Heart left ventricle (tissue), 13 donors: ENCODE results near the gene SHISA4.
"Not testable (repeated sequence)": the region's sequence is repeated elsewhere in the genome, so short reads cannot be mapped to it uniquely, and the experiment has no call there.

Experiments used
- POLR2A ChIP-seq, 2 donors: fragments of 450-650 bp; IDR thresholded peaks; one replicate each; pipeline ENCODE4 v1.6.1; 2017; ENCODE audit warnings: antibody characterized with exemption in 2 of 2, mild to moderate bottlenecking in 2 of 2, moderate library complexity in 2 of 2
- TF ChIP-seq, protein P1 (sequence below), 12 donors: fragments of 200-600 bp; sonication (generic) in 4 of 12; IDR thresholded peaks; one replicate each; pipeline versions ENCODE4 v1.5.0 to v1.8.0; 2018 to 2022; ENCODE audit warnings: antibody characterized with exemption in 12 of 12, mild to moderate bottlenecking in 5 of 12
- donor health status: ischemic (EF 13 %, LVEDD 7.1; RV severe dilation, severe dysfunction).
- donor health status: DM: no; HTN: yes; CAD: no.
- donor health status: DM: no; HTN: no; CAD: no.
- donor health status: ischemic (EF 25% LVEDD 6.9; RV normal size, moderate dysfunction).
- donor health status: ischemic (EF 25% LVEDD 5.7; RV mildly dilated, moderate dysfunction).
- donor health status: ischemic (EF 35%, LVEDD 5.7; RV mildly dilated, moderate dysfunction).
- donor health status: nonischemic (EF 11% LVEDD 7.7; RV severe dilation, severe dysfunction).
- donor health status: DM: yes; HTN: yes; CAD: no.
- donor health status: PGD.
- donor health status: ischemic (EF 29% LVEDD 5.4; RV normal size, mild dysfunction).
- donor health status: nonischemic (EF 23%, LVEDD 6.1; RV moderate dilation, normal function).

DNA sequence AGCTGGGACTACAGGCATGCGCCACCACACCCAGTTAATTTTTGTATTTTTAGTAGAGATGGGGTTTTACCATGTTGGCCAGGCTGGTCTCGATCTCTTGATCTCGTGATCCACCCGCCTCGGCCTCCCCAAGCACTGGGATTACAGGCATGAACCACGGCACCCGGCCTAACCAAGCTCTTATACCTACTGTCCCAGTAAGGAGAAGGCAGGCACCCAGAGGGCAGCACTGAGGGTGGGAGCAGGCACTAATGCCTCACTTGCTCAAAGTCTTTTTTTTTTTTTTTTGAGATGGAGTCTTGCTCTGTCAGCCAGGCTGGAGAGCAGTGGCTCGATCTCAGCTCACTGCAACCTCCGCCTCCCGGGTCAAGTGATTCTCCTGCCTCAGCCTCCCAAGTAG lies 51.6 kb downstream of the SHISA4 start:
- TF ChIP-seq, protein P1, sequence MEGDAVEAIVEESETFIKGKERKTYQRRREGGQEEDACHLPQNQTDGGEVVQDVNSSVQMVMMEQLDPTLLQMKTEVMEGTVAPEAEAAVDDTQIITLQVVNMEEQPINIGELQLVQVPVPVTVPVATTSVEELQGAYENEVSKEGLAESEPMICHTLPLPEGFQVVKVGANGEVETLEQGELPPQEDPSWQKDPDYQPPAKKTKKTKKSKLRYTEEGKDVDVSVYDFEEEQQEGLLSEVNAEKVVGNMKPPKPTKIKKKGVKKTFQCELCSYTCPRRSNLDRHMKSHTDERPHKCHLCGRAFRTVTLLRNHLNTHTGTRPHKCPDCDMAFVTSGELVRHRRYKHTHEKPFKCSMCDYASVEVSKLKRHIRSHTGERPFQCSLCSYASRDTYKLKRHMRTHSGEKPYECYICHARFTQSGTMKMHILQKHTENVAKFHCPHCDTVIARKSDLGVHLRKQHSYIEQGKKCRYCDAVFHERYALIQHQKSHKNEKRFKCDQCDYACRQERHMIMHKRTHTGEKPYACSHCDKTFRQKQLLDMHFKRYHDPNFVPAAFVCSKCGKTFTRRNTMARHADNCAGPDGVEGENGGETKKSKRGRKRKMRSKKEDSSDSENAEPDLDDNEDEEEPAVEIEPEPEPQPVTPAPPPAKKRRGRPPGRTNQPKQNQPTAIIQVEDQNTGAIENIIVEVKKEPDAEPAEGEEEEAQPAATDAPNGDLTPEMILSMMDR (IDR thresholded peaks at IDR 0.05): not testable (repeated sequence)
- TF ChIP-seq POLR2A (IDR thresholded peaks at IDR 0.05): not testable (repeated sequence)
